Karpas-422 (cell line): ENCODE data around the gene MINAR1. TPM values are rescaled to one million over a fixed set of nuclear protein-coding genes. Genes with fewer than 3 reads are reported as not detected.
"Not testable (repeated sequence)": the region's sequence is repeated elsewhere in the genome, so short reads cannot be mapped to it uniquely, and the experiment has no call there.

Experiments
- DNase-seq: peaks from one replicate; pipeline ENCODE4 v3.0.0-alpha.2; 2015
- H2AFZ ChIP-seq: fragments of 200-600 bp; sonication (generic); 2 replicates; pipeline ENCODE4 v1.6.1; 2014; ENCODE audit warnings: antibody characterized with exemption, low read length, mixed read lengths
- H3K27ac ChIP-seq: fragments of 200-600 bp; sonication (generic); 2 replicates; pipeline ENCODE4 v1.5.1; 2014; ENCODE audit warnings: mild to moderate bottlenecking, low read length, moderate library complexity
- H3K27me3 ChIP-seq: fragments of 200-600 bp; sonication (generic); 2 replicates; pipeline ENCODE4 v1.6.1; 2014; ENCODE audit warnings: low read length, mixed read lengths
- H3K36me3 ChIP-seq: fragments of 200-600 bp; sonication (generic); 2 replicates; pipeline ENCODE4 v1.6.1; 2014; ENCODE audit warnings: low read length, mixed read lengths; ENCODE audit not compliant: insufficient read depth
- H3K4me1 ChIP-seq: fragments of 200-600 bp; sonication (generic); 2 replicates; pipeline ENCODE4 v1.6.1; 2014; ENCODE audit warnings: mild to moderate bottlenecking, low read length, mixed read lengths
- H3K4me2 ChIP-seq: fragments of 200-600 bp; sonication (generic); 2 replicates; pipeline ENCODE4 v1.6.1; 2014; ENCODE audit warnings: low read length, low read depth, mild to moderate bottlenecking; ENCODE audit not compliant: poor library complexity, severe bottlenecking
- H3K4me3 ChIP-seq: fragments of 200-600 bp; sonication (generic); 2 replicates; pipeline ENCODE4 v1.5.1; 2014; ENCODE audit warnings: mild to moderate bottlenecking, antibody characterized with exemption, low read length, mixed read lengths
- H3K79me2 ChIP-seq: fragments of 200-600 bp; sonication (generic); 2 replicates; pipeline ENCODE4 v1.6.1; 2014; ENCODE audit warnings: mild to moderate bottlenecking, low read length, mixed read lengths
- H3K9ac ChIP-seq: fragments of 200-600 bp; sonication (generic); 2 replicates; pipeline ENCODE4 v1.6.0; 2014; ENCODE audit warnings: low read length
- H3K9me2 ChIP-seq: fragments of 200-600 bp; sonication (generic), shearing (Covaris generic); replicated peaks from 2 replicates; pipeline ENCODE4 v1.6.0; 2014; ENCODE audit warnings: mild to moderate bottlenecking, low read length, moderate library complexity; ENCODE audit not compliant: insufficient read depth
- H3K9me3 ChIP-seq: fragments of 300-700, 200-600 bp; sonication (generic); 2 replicates; pipeline ENCODE4 v1.6.1; 2014; ENCODE audit warnings: low read length, mixed read lengths
- H4K20me1 ChIP-seq: fragments of 200-600 bp; sonication (generic); 2 replicates; pipeline ENCODE4 v1.6.1; 2014; ENCODE audit warnings: mild to moderate bottlenecking, antibody characterized with exemption, low read length, low read depth; ENCODE audit not compliant: insufficient read depth
- total RNA-seq: library from RNA; depleted of rRNA; stranded (reverse); fragments of >200 nt; shearing (Covaris generic); gene quantifications from 2 replicates; pipeline ENCODE4 v1.2.3, GENCODE V29; 2014; ENCODE audit warnings: low replicate concordance

MINAR1 gene
- total RNA-seq, 1 experiment from 2014 or later = 3.8 TPM

GRCh38 chr15:79425591-79426295 lies 6.4 kb upstream of the MINAR1 start:
- Histone ChIP-seq H3K27ac (no peak overlapping the region), H2AFZ (no peak overlapping the region), H3K4me3 (no peak overlapping the region), H3K4me1 (no peaks in the 10 kb centered on the region), H4K20me1 (no peaks in the 10 kb centered on the region), H3K9me2 (no peaks in the 10 kb centered on the region), H3K4me2 (no peak overlapping the region), H3K9me3 (no peaks in the 10 kb centered on the region), H3K36me3 (no peaks in the 10 kb centered on the region), H3K79me2 (no peaks in the 10 kb centered on the region), H3K27me3 (no peaks in the 10 kb centered on the region), H3K9ac (no peak overlapping the region)
- DNase-seq = no peak

GRCh38 chr15:79426899-79427298 lies 5.2 kb upstream of the MINAR1 start:
- not testable (repeated sequence) for H3K36me3 ChIP-seq, H3K4me3 ChIP-seq, H3K27me3 ChIP-seq, H2AFZ ChIP-seq, H3K4me2 ChIP-seq, H3K4me1 ChIP-seq, H4K20me1 ChIP-seq, H3K9ac ChIP-seq, H3K27ac ChIP-seq, H3K9me2 ChIP-seq, H3K9me3 ChIP-seq, H3K79me2 ChIP-seq, DNase-seq

- H3K27me3 ChIP-seq = no peaks in the 10 kb centered on the region
- no peaks in the 10 kb centered on the region for H3K4me1 ChIP-seq
- H2AFZ ChIP-seq = no peak overlapping the region
- H3K9me2 ChIP-seq = no peaks in the 10 kb centered on the region
- H3K79me2 ChIP-seq = no peaks in the 10 kb centered on the region
- H3K9me3 ChIP-seq = no peaks in the 10 kb centered on the region
- no peak overlapping the region for H3K9ac ChIP-seq
- H3K27ac ChIP-seq = no peak overlapping the region
- no peak overlapping the region for H3K4me3 ChIP-seq
- no peaks in the 10 kb centered on the region for H3K36me3 ChIP-seq
- H4K20me1 ChIP-seq = no peaks in the 10 kb centered on the region
- no peak for DNase-seq
- no peak overlapping the region for H3K4me2 ChIP-seq
Observed at GRCh38 chr15:79427781-79428598, 4.1 kb upstream of the MINAR1 start.

- Histone ChIP-seq H3K36me3 (no peaks in the 10 kb centered on the region), H3K27me3 (no peaks in the 10 kb centered on the region), H3K79me2 (no peaks in the 10 kb centered on the region), H3K9ac (no peak overlapping the region), H3K9me3 (no peaks in the 10 kb centered on the region), H3K27ac (no peak overlapping the region), H2AFZ (no peak overlapping the region), H3K4me2 (no peak overlapping the region), H4K20me1 (0 out of 2 replicates have a peak, but pooled peaks cover 4% of the 10 kb centered on the region), H3K4me3 (no peak overlapping the region), H3K4me1 (no peaks in the 10 kb centered on the region), H3K9me2 (no peaks in the 10 kb centered on the region)
- no peak for DNase-seq
Observed at GRCh38 chr15:79430901-79431635, 1.1 kb upstream of the MINAR1 start.

GRCh38 chr15:79432345-79433275 lies 474 bp downstream of the MINAR1 start:
- Histone ChIP-seq H3K9me3 (no peaks in the 10 kb centered on the region), H3K27me3 (no peaks in the 10 kb centered on the region), H3K4me2 (no peak overlapping the region), H3K4me3 (no peak overlapping the region), H2AFZ (no peak overlapping the region), H3K27ac (no peak overlapping the region), H4K20me1 (0 out of 2 replicates have a peak, but pooled peaks cover 4% of the 10 kb centered on the region), H3K36me3 (no peaks in the 10 kb centered on the region), H3K4me1 (no peaks in the 10 kb centered on the region), H3K79me2 (no peaks in the 10 kb centered on the region), H3K9ac (no peak overlapping the region), H3K9me2 (no peaks in the 10 kb centered on the region)
- no peak for DNase-seq

GRCh38 chr15:79433276-79433990 lies 1.3 kb downstream of the MINAR1 start:
- Histone ChIP-seq H3K79me2 (no peaks in the 10 kb centered on the region), H3K4me2 (no peak overlapping the region)
- DNase-seq = no peak

GRCh38 chr15:79434361-79434760 lies 2.2 kb downstream of the MINAR1 start:
- Histone ChIP-seq H3K4me2 (no peak overlapping the region), H2AFZ (no peak overlapping the region), H3K79me2 (no peaks in the 10 kb centered on the region), H3K4me1 (no peaks in the 10 kb centered on the region), H3K9me3 (no peaks in the 10 kb centered on the region), H3K4me3 (no peak overlapping the region), H3K9ac (no peak overlapping the region), H3K36me3 (no peaks in the 10 kb centered on the region), H3K27ac (no peak overlapping the region), H4K20me1 (0 out of 2 replicates have a peak, but pooled peaks cover 4% of the 10 kb centered on the region), H3K9me2 (no peaks in the 10 kb centered on the region), H3K27me3 (no peaks in the 10 kb centered on the region)
- no peak for DNase-seq

More at GRCh38 chr15:79433276-79433990, 1.3 kb downstream of the MINAR1 start:
- H3K27ac ChIP-seq = no peak overlapping the region
- H3K36me3 ChIP-seq = no peaks in the 10 kb centered on the region
- H2AFZ ChIP-seq = no peak overlapping the region
- H3K9me3 ChIP-seq = no peaks in the 10 kb centered on the region
- H3K4me3 ChIP-seq = no peak overlapping the region
- no peaks in the 10 kb centered on the region for H3K27me3 ChIP-seq
- H3K4me1 ChIP-seq = no peaks in the 10 kb centered on the region
- 0 out of 2 replicates have a peak, but pooled peaks cover 4% of the 10 kb centered on the region for H4K20me1 ChIP-seq
- no peak overlapping the region for H3K9ac ChIP-seq
- H3K9me2 ChIP-seq = no peaks in the 10 kb centered on the region
